SK-N-SH (cell line): ENCODE results near the gene CCDC183. TPM values are rescaled to one million over a fixed set of nuclear protein-coding genes. Genes with fewer than 3 reads are reported as not detected.
"Not testable (repeated sequence)": the region's sequence is repeated elsewhere in the genome, so short reads cannot be mapped to it uniquely, and the experiment has no call there.

Experiments used
- CTCF ChIA-PET: fragments of 300-600, 350-600 bp; formaldehyde crosslinking; extraction: SDS; loops from one replicate; lab custom pipeline; 2021; lab: Yijun Ruan, JAX
- POLR2A ChIA-PET: fragments of 350-600 bp; sonication (Branson Sonifier 250); formaldehyde crosslinking; extraction: SDS; loops from one replicate; lab custom pipeline; 2020; ENCODE audit warnings: antibody characterized with exemption, inconsistent platforms; lab: Yijun Ruan, JAX
- DNase-seq: peaks from one replicate; pipeline ENCODE4 v3.0.0; 2012
- H2AFZ ChIP-seq: fragments of 200-600 bp; sonication (generic); 2 replicates; pipeline ENCODE4 v1.8.1; 2016; ENCODE audit warnings: antibody characterized with exemption, mild to moderate bottlenecking, low read depth
- H3F3A ChIP-seq: fragments of 200-600 bp; sonication (generic); replicated peaks from 2 replicates; pipeline ENCODE3; 2016; ENCODE audit warnings: antibody characterized with exemption, mild to moderate bottlenecking; ENCODE audit not compliant: insufficient read depth
- H3K27ac ChIP-seq, 2 experiments: fragments of 200-500 bp in 1 of 2; fragments of 200-600 bp in 1 of 2; sonication (Bioruptor generic) in 1 of 2; sonication (generic), shearing (Covaris generic) in 1 of 2; 2 replicates each; pipeline versions ENCODE4 v1.5.1 to v1.6.1; 2014 to 2016; ENCODE audit warnings: low read depth in 2 of 2, inconsistent platforms in 1 of 2, low read length in 1 of 2, mild to moderate bottlenecking in 1 of 2, mixed read lengths in 1 of 2
- H3K27me3 ChIP-seq: fragments of 200-600 bp; sonication (generic), shearing (Covaris generic); 2 replicates; pipeline ENCODE4 v1.6.1; 2016; ENCODE audit warnings: mixed run types; ENCODE audit not compliant: insufficient read depth
- H3K36me3 ChIP-seq, 2 experiments: fragments of 200-500 bp in 1 of 2; fragments of 200-600 bp in 1 of 2; sonication (Bioruptor generic) in 1 of 2; sonication (generic) in 1 of 2; replicated peaks in 1 of 2; 2 replicates each; pipeline versions ENCODE3 to v1.5.1; 2014 to 2016; ENCODE audit warnings: low read length in 1 of 2, mild to moderate bottlenecking in 1 of 2; ENCODE audit not compliant: insufficient read depth in 2 of 2, control insufficient read depth in 1 of 2
- H3K4me1 ChIP-seq, 2 experiments: fragments of 200-500 bp in 1 of 2; fragments of 200-600 bp in 1 of 2; sonication (Bioruptor generic) in 1 of 2; sonication (generic), shearing (Covaris generic) in 1 of 2; 2 replicates each; pipeline versions ENCODE4 v1.5.1 to v1.6.1; 2014 to 2016; ENCODE audit warnings: low read depth in 1 of 2, low read length in 1 of 2, mixed run types in 1 of 2; ENCODE audit not compliant: insufficient read depth in 2 of 2, control insufficient read depth in 1 of 2
- H3K4me2 ChIP-seq: fragments of 200-600 bp; sonication (generic), shearing (Covaris generic); 2 replicates; pipeline ENCODE4 v1.6.1; 2017; ENCODE audit warnings: mixed run types
- H3K4me3 ChIP-seq, 2 experiments: fragments of 200-500 bp in 1 of 2; fragments of 200-600 bp in 1 of 2; sonication (Bioruptor generic) in 1 of 2; sonication (generic), shearing (Covaris generic) in 1 of 2; 2 replicates each; pipeline versions ENCODE4 v1.5.1 to v1.8.1; 2014 to 2016; ENCODE audit warnings: low read depth in 2 of 2, inconsistent platforms in 1 of 2, low read length in 1 of 2, mild to moderate bottlenecking in 1 of 2, mixed read lengths in 1 of 2, moderate library complexity in 1 of 2
- H3K79me2 ChIP-seq: fragments of 200-600 bp; sonication (generic); 2 replicates; pipeline ENCODE4 v1.8.1; 2017; ENCODE audit warnings: mild to moderate bottlenecking; ENCODE audit not compliant: insufficient read depth
- H3K9ac ChIP-seq: fragments of 200-600 bp; sonication (generic); 2 replicates; pipeline ENCODE4 v1.6.1; 2017; ENCODE audit warnings: mixed run types
- H3K9me2 ChIP-seq: fragments of 200-600 bp; sonication (generic); 2 replicates; pipeline ENCODE4 v1.6.1; 2017; ENCODE audit warnings: mixed run types
- H3K9me3 ChIP-seq: fragments of 200-600 bp; sonication (generic); 2 replicates; pipeline ENCODE4 v1.6.1; 2017; ENCODE audit warnings: mixed run types, mild to moderate bottlenecking, moderate library complexity
- H4K20me1 ChIP-seq: fragments of 200-600 bp; sonication (generic); 2 replicates; pipeline ENCODE4 v1.6.1; 2017; ENCODE audit warnings: mild to moderate bottlenecking, mixed run types; ENCODE audit not compliant: insufficient read depth
- CHD2 ChIP-seq: fragments of 150-350 bp; IDR thresholded peaks from 2 replicates; pipeline ENCODE4 v1.6.1; 2018; ENCODE audit warnings: low read length; ENCODE audit not compliant: partially characterized antibody
- EP300 ChIP-seq, 2 experiments: IDR thresholded peaks; 2 replicates each; pipeline versions ENCODE4 v1.4.0 to v1.6.1; 2012; ENCODE audit warnings: borderline replicate concordance in 1 of 2, low read depth in 1 of 2, low read length in 1 of 2
- FOXJ3 ChIP-seq: sonication (generic); formaldehyde crosslinking; IDR thresholded peaks from 2 replicates; pipeline ENCODE4 v1.5.1; 2020; ENCODE audit warnings: mild to moderate bottlenecking, missing genetic modification reagents
- FOXM1 ChIP-seq: IDR thresholded peaks from 2 replicates; pipeline ENCODE4 v1.4.0; 2012; ENCODE audit warnings: low read depth, mild to moderate bottlenecking
- GABPA ChIP-seq: IDR thresholded peaks from 2 replicates; pipeline ENCODE4 v1.4.0; 2012; ENCODE audit warnings: low read depth, mild to moderate bottlenecking
- JUND ChIP-seq: IDR thresholded peaks from 2 replicates; pipeline ENCODE4 v1.4.0; 2012
- MEF2A ChIP-seq: IDR thresholded peaks from 2 replicates; pipeline ENCODE4 v1.4.0; 2012; ENCODE audit warnings: low read depth, borderline replicate concordance
- MXI1 ChIP-seq: IDR thresholded peaks from 2 replicates; pipeline ENCODE4 v1.6.1; 2012; ENCODE audit warnings: mild to moderate bottlenecking, low read depth, low read length, improper control_type of control experiment
- NFIC ChIP-seq: IDR thresholded peaks from 2 replicates; pipeline ENCODE4 v1.4.0; 2012; ENCODE audit warnings: borderline replicate concordance
- RCOR1 ChIP-seq: fragments of 150-350 bp; IDR thresholded peaks from 2 replicates; pipeline ENCODE4 v1.6.1; 2017; ENCODE audit warnings: antibody characterized with exemption, low read length
- RFX5 ChIP-seq: IDR thresholded peaks from 2 replicates; pipeline ENCODE4 v1.6.1; 2012; ENCODE audit warnings: mild to moderate bottlenecking, improper control_type of control experiment, low read length
- RXRA ChIP-seq: IDR thresholded peaks from 2 replicates; pipeline ENCODE4 v1.4.0; 2012; ENCODE audit warnings: low read depth, mild to moderate bottlenecking, borderline replicate concordance
- SMC3 ChIP-seq: IDR thresholded peaks from 2 replicates; pipeline ENCODE4 v1.6.1; 2012; ENCODE audit warnings: low read depth, low read length, improper control_type of control experiment
- TAF1 ChIP-seq: IDR thresholded peaks from 2 replicates; pipeline ENCODE4 v1.6.1; 2012; ENCODE audit warnings: low read depth, mild to moderate bottlenecking, low read length, moderate library complexity, borderline replicate concordance
- WGBS: methylation state at CpG from one replicate; pipeline ENCODE4 v1.1.6; 2017; ENCODE audit warnings: low lambda C conversion rate; 5-methylcytosine and 5-hydroxymethylcytosine counted together
- polyA plus RNA-seq, 3 experiments: library from polyadenylated mRNA; depleted of rRNA; stranded (reverse); fragments of >200 nt; gene quantifications; 2 replicates each; pipeline ENCODE4 v1.2.3, GENCODE V29; 2012
- TF ChIP-seq, protein P1 (sequence below): fragments of 150-350 bp; IDR thresholded peaks from 2 replicates; pipeline ENCODE4 v1.6.1; 2016; ENCODE audit warnings: mild to moderate bottlenecking, low read depth, low read length
- TF ChIP-seq, protein P2 (sequence below): IDR thresholded peaks from 2 replicates; pipeline ENCODE4 v1.4.0; 2012; ENCODE audit warnings: low read depth
- TF ChIP-seq, protein P3 (sequence below): IDR thresholded peaks from 2 replicates; pipeline ENCODE4; 2012

CCDC183 gene
- polyA plus RNA-seq, 1 of the 3 experiments (the other 2 are of a cell fraction) = 5.3 TPM

DNA sequence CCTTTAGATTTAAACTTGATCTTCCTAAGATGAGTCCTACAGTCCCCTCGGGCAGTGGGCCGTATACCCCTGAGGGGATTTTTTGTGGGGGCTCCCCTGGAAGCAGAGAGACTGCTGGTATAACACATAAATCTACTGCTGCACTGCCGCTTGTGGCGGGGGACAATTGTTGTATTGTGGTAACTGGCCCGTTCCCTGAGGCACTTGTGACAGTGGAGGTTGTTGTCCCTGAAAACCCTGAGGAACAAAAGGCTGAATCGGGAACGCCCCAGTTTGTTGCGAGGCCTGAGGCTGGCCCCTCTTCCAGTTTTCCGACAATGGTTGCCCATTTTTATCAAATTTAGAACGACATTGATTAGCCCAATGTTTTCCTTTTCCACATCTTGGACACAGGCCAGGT lies 9.7 kb upstream of the CCDC183 start:
- TF ChIP-seq, protein P1, sequence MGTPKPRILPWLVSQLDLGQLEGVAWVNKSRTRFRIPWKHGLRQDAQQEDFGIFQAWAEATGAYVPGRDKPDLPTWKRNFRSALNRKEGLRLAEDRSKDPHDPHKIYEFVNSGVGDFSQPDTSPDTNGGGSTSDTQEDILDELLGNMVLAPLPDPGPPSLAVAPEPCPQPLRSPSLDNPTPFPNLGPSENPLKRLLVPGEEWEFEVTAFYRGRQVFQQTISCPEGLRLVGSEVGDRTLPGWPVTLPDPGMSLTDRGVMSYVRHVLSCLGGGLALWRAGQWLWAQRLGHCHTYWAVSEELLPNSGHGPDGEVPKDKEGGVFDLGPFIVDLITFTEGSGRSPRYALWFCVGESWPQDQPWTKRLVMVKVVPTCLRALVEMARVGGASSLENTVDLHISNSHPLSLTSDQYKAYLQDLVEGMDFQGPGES = no peak
- no peak for TF ChIP-seq SMC3
- TF ChIP-seq CHD2 = no peak
- TF ChIP-seq RFX5 = no peak
- no peak for TF ChIP-seq GABPA
- TF ChIP-seq EP300 (IDR thresholded peaks at IDR 0.05; ENCODE audit: borderline replicate concordance in 1 of 2, low read depth in 1 of 2, low read length in 1 of 2) = no peak
- TF ChIP-seq JUND = no peak
- TF ChIP-seq RXRA = no peak
- TF ChIP-seq MXI1 = no peak
- no peak for TF ChIP-seq TAF1
- no peak for TF ChIP-seq FOXJ3
- TF ChIP-seq RCOR1 = no peak
- TF ChIP-seq, protein P2, sequence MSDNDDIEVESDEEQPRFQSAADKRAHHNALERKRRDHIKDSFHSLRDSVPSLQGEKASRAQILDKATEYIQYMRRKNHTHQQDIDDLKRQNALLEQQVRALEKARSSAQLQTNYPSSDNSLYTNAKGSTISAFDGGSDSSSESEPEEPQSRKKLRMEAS = no peak
- no peak for TF ChIP-seq MEF2A
- TF ChIP-seq, protein P3, sequence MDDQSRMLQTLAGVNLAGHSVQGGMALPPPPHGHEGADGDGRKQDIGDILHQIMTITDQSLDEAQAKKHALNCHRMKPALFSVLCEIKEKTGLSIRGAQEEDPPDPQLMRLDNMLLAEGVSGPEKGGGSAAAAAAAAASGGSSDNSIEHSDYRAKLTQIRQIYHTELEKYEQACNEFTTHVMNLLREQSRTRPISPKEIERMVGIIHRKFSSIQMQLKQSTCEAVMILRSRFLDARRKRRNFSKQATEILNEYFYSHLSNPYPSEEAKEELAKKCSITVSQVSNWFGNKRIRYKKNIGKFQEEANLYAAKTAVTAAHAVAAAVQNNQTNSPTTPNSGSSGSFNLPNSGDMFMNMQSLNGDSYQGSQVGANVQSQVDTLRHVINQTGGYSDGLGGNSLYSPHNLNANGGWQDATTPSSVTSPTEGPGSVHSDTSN = no peak
- no peak for TF ChIP-seq FOXM1
- no peak for TF ChIP-seq NFIC
- no peak overlapping the region for H3K9ac ChIP-seq
- H3K79me2 ChIP-seq = peaks cover 1% of the 10 kb centered on the region; the same call in 1 of the 2 replicates
- H4K20me1 ChIP-seq = no peaks in the 10 kb centered on the region
- H3K4me2 ChIP-seq = no peak overlapping the region
- peaks cover 2% of the 10 kb centered on the region; the same call in 1 of the 2 replicates for H3K27me3 ChIP-seq
- CTCF ChIA-PET = interaction anchor here (0.6 to 3.9 kb wide), 22 partner anchors 11 to 263 kb away, joined by 3 to 57 read pairs (median 6); partner anchors contain the start of genes AJM1, C8G, CLIC3 and FBXW5
- no peaks in the 10 kb centered on the region for H3K9me3 ChIP-seq
- H3K27ac ChIP-seq = no peak overlapping the region
- 66% methylated on average over 9 of the region's 10 CpGs for WGBS
- no peak for DNase-seq
- H3K9me2 ChIP-seq = no peaks in the 10 kb centered on the region
- H3K4me1 ChIP-seq = peaks cover 7 to 8% of the 10 kb centered on the region in 2 experiments
- no peak overlapping the region for H2AFZ ChIP-seq
- POLR2A ChIA-PET = no interaction called here
- H3F3A ChIP-seq = peaks cover 16% of the 10 kb centered on the region
- no peak overlapping the region for H3K4me3 ChIP-seq
- H3K36me3 ChIP-seq = no peaks in the 10 kb centered on the region

DNA sequence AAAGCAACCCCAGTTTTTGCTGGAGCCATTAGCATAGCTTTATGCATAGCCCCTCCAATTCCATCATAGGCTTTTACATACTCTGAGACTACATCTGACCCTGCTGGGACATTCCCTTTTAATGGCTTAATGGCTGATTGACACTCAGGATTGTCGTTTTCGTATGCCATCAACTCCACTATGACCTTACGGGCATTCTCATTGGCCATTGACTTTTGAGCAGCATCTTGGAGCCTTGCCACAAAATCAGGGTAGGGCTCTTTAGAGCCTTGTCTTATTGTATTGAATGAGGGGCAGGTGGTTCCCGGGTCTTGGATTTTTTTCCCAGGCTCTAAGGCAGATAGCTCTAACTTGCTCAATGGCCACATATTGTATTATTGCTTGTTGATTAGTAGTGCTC lies 9.2 kb upstream of the CCDC183 start:
- H2AFZ ChIP-seq, H4K20me1 ChIP-seq, H3K9me2 ChIP-seq, H3K27ac ChIP-seq, H3K4me3 ChIP-seq, H3K9ac ChIP-seq, H3K36me3 ChIP-seq, H3K27me3 ChIP-seq, H3K9me3 ChIP-seq, H3K79me2 ChIP-seq, POLR2A ChIA-PET, DNase-seq, H3K4me2 ChIP-seq: not testable (repeated sequence)
- H3K4me1 ChIP-seq = peaks cover 7 to 14% of the 10 kb centered on the region in 2 experiments
- CTCF ChIA-PET = interaction anchor here (0.6 to 3.9 kb wide), 25 partner anchors 12 to 280 kb away, joined by 3 to 57 read pairs (median 6); partner anchors contain the start of genes AJM1, C8G, CLIC3 and FBXW5
- H3F3A ChIP-seq = peaks cover 16% of the 10 kb centered on the region
- WGBS = 16% methylated on average over 4 of the region's 4 CpGs
